Loucy (cell line): ENCODE results near the gene CDH4.

ENCODE experiments used
- H2AFZ ChIP-seq: fragments of 200-600 bp; sonication (generic); 2 replicates; pipeline ENCODE4 v1.6.0; 2016; ENCODE audit warnings: antibody characterized with exemption, mild to moderate bottlenecking, low read length, moderate library complexity
- H3F3A ChIP-seq: fragments of 200-600 bp; 2 replicates; pipeline ENCODE4 v1.6.0; 2016; ENCODE audit warnings: antibody characterized with exemption, low read depth, mild to moderate bottlenecking
- H3K27me3 ChIP-seq: fragments of 200-600 bp; sonication (generic); 2 replicates; pipeline ENCODE4 v1.6.1; 2014; ENCODE audit warnings: low read length, mild to moderate bottlenecking; ENCODE audit not compliant: insufficient read depth, poor library complexity, severe bottlenecking
- H3K36me3 ChIP-seq: fragments of 200-600 bp; sonication (generic); 2 replicates; pipeline ENCODE4 v1.6.1; 2016; ENCODE audit warnings: low read length; ENCODE audit not compliant: insufficient read depth
- H3K4me1 ChIP-seq: fragments of 200-600 bp; sonication (generic); 2 replicates; pipeline ENCODE4 v1.5.1; 2014; ENCODE audit warnings: low read length, mild to moderate bottlenecking; ENCODE audit not compliant: insufficient read depth, poor library complexity, severe bottlenecking
- H3K4me2 ChIP-seq: fragments of 200-600 bp; sonication (generic); 2 replicates; pipeline ENCODE4 v1.6.0; 2014; ENCODE audit warnings: antibody characterized with exemption, low read length, low read depth, mild to moderate bottlenecking; ENCODE audit not compliant: poor library complexity, severe bottlenecking
- H3K4me3 ChIP-seq: fragments of 200-600 bp; sonication (generic); 2 replicates; pipeline ENCODE4 v1.5.1; 2014; ENCODE audit warnings: low read length, mild to moderate bottlenecking, mixed read lengths; ENCODE audit not compliant: poor library complexity, severe bottlenecking
- H3K79me2 ChIP-seq: fragments of 200-600 bp; sonication (generic); 2 replicates; pipeline ENCODE4 v1.6.1; 2014; ENCODE audit warnings: low read length; ENCODE audit not compliant: insufficient read depth
- H3K9ac ChIP-seq: fragments of 200-600 bp; sonication (generic); 2 replicates; pipeline ENCODE4 v1.6.0; 2014; ENCODE audit warnings: mild to moderate bottlenecking, low read depth, low read length, moderate library complexity; ENCODE audit not compliant: poor library complexity, severe bottlenecking
- H3K9me2 ChIP-seq: fragments of 200-600 bp; sonication (generic); replicated peaks from 2 replicates; pipeline ENCODE4 v1.6.1; 2016; ENCODE audit warnings: low read depth, low read length, mixed read lengths
- H3K9me3 ChIP-seq: fragments of 200-600 bp; sonication (generic); 2 replicates; pipeline ENCODE4 v1.6.1; 2014; ENCODE audit warnings: mild to moderate bottlenecking, antibody characterized with exemption, low read length, low read depth; ENCODE audit not compliant: insufficient read depth
- H4K20me1 ChIP-seq: fragments of 200-600 bp; sonication (generic); 2 replicates; pipeline ENCODE4 v1.6.0; 2014; ENCODE audit warnings: antibody characterized with exemption, low read length, mild to moderate bottlenecking; ENCODE audit not compliant: insufficient read depth, poor library complexity, severe bottlenecking
- CTCF ChIP-seq: fragments of 200-600 bp; sonication (generic); conservative IDR thresholded peaks from 2 replicates; pipeline ENCODE4 v1.5.1; 2014; ENCODE audit warnings: mild to moderate bottlenecking, antibody characterized with exemption, low read length
- EZH2phosphoT487 ChIP-seq: fragments of 200-600 bp; IDR thresholded peaks from 2 replicates; pipeline ENCODE4 v1.6.1; 2018; ENCODE audit warnings: antibody characterized with exemption, mild to moderate bottlenecking, moderate library complexity, borderline replicate concordance

The CDH4 gene

GRCh38 chr20:61753316-61753942 lies 501.4 kb downstream of the CDH4 start:
- Histone ChIP-seq H3K4me2 (peak overlapping the region; percentile 49), H3F3A (no peaks in the 10 kb centered on the region), H3K4me3 (no peak overlapping the region), H3K9me2 (no peaks in the 10 kb centered on the region), H3K27me3 (no peaks in the 10 kb centered on the region), H3K79me2 (no peaks in the 10 kb centered on the region), H3K9ac (no peak overlapping the region), H3K9me3 (peaks cover 4% of the 10 kb centered on the region; the same call in 1 of the 2 replicates), H2AFZ (no peak overlapping the region), H3K4me1 (peaks cover 13% of the 10 kb centered on the region), H4K20me1 (no peaks in the 10 kb centered on the region), H3K36me3 (peaks cover 12% of the 10 kb centered on the region; the same call in 1 of the 2 replicates)
- TF ChIP-seq EZH2phosphoT487 (no peak), CTCF (no peak)

- no peak overlapping the region for H3K9ac ChIP-seq
- no peak for TF ChIP-seq CTCF
- no peak for TF ChIP-seq EZH2phosphoT487
Observed at GRCh38 chr20:61753987-61754956, 502.2 kb downstream of the CDH4 start.

GRCh38 chr20:61754976-61755778 lies 503.1 kb downstream of the CDH4 start:
- H3K4me3 ChIP-seq = no peak overlapping the region
- H3K9ac ChIP-seq = no peak overlapping the region
- H3K9me3 ChIP-seq = peaks cover 4% of the 10 kb centered on the region; the same call in 1 of the 2 replicates
- no peaks in the 10 kb centered on the region for H3K27me3 ChIP-seq
- TF ChIP-seq EZH2phosphoT487 (no peak), CTCF (no peak)
- H3K4me2 ChIP-seq = no peak overlapping the region
- no peaks in the 10 kb centered on the region for H3K79me2 ChIP-seq
- no peaks in the 10 kb centered on the region for H4K20me1 ChIP-seq
- no peaks in the 10 kb centered on the region for H3F3A ChIP-seq
- peaks cover 13% of the 10 kb centered on the region for H3K4me1 ChIP-seq
- H3K36me3 ChIP-seq = peaks cover 12% of the 10 kb centered on the region; the same call in 1 of the 2 replicates
- H3K9me2 ChIP-seq = no peaks in the 10 kb centered on the region
- H2AFZ ChIP-seq = no peak overlapping the region

More at GRCh38 chr20:61753987-61754956, 502.2 kb downstream of the CDH4 start:
- Histone ChIP-seq H3K4me1 (peaks cover 13% of the 10 kb centered on the region), H3K4me3 (no peak overlapping the region), H3K9me3 (peaks cover 4% of the 10 kb centered on the region; the same call in 1 of the 2 replicates), H4K20me1 (no peaks in the 10 kb centered on the region), H3K27me3 (no peaks in the 10 kb centered on the region), H3K79me2 (no peaks in the 10 kb centered on the region), H3K4me2 (peak overlapping the region; percentile 49), H3F3A (no peaks in the 10 kb centered on the region), H3K9me2 (no peaks in the 10 kb centered on the region), H3K36me3 (peaks cover 12% of the 10 kb centered on the region; the same call in 1 of the 2 replicates), H2AFZ (no peak overlapping the region)
